MV-4-11 (cell line): Measurements from ENCODE around the gene DIO1.
A peak's percentile ranks its signal among the peaks of the same experiment; 100 is the strongest.
"Not testable (repeated sequence)": the region's sequence is repeated elsewhere in the genome, so short reads cannot be mapped to it uniquely, and the experiment has no call there.

Experiments
- DNase-seq: peaks from one replicate; lab custom pipeline; 2025; lab: John Stamatoyannopoulos, UW

DIO1 gene

DNA sequence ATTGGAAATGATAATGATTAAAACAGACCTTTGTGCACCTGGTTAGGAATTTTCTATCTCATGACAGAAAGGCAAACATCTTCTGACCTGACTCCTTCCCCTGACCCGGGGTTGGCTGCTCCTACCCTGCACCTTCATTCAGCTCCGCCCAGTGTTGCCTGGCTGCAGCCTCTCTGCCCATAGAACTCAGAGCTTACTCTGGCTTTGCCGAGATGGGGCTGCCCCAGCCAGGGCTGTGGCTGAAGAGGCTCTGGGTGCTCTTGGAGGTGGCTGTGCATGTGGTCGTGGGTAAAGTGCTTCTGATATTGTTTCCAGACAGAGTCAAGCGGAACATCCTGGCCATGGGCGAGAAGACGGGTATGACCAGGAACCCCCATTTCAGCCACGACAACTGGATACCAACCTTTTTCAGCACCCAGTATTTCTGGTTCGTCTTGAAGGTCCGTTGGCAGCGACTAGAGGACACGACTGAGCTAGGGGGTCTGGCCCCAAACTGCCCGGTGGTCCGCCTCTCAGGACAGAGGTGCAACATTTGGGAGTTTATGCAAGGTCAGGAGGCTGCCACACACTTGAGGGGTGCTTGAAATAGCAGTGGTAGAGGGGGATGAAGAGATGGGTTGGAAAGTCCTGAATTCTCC is at the start of gene DIO1:
TSS of gene DIO1 (plus strand) at position 189 of the 638 bp plus-strand sequence. CDS start at position 213, 24 bp downstream.
- DNase-seq, result no peak

DNA sequence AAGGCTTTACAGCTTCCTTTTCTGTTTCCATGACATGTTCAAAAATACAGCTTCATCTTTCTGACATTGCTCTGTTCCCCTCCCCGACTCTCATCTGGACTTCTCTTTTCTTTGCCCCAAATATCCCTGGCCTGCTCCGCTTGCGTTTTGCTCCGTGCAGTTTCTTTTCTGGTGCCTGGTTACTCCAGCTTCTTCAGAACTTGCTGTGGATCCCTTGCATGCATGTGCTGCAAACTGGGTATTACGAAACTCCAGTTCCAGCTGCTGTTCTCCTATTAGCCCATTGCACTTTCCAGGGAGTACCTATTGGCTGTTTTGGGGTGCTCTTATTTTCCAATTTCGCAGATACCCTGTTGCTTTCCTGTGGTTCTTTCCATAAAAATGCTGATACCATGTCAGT is 46.0 kb upstream of the DIO1 start:
- peak; percentile 64 for DNase-seq

DNA sequence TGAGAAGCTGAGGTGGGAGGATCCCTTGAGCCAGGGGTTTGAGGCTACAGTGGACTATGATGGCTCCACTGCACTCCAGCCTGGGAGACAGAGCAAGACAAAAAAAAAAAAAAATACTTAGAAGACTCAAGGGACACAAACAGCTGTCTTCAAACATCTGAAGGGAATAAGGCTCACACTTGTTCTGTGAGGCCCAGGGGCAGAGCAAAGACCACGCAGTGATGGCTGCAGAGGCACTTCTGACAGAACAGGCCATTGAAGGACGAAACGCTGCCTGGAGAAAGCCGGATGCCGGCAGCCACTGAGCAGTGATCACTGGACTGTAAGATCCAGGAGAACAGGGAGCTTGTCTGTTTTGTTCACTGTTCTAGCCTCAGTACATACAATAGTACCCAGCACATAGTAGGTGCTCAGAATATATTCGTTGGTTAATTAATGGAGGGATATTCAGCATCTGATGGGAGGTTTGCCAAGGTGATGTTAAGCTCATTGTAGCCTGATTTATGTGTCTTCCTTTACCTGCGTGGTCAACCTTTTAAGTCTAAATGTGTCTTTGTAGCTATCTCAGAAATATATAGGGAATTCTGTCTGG is 43.8 kb upstream of the DIO1 start:
- no peak for DNase-seq

DNA sequence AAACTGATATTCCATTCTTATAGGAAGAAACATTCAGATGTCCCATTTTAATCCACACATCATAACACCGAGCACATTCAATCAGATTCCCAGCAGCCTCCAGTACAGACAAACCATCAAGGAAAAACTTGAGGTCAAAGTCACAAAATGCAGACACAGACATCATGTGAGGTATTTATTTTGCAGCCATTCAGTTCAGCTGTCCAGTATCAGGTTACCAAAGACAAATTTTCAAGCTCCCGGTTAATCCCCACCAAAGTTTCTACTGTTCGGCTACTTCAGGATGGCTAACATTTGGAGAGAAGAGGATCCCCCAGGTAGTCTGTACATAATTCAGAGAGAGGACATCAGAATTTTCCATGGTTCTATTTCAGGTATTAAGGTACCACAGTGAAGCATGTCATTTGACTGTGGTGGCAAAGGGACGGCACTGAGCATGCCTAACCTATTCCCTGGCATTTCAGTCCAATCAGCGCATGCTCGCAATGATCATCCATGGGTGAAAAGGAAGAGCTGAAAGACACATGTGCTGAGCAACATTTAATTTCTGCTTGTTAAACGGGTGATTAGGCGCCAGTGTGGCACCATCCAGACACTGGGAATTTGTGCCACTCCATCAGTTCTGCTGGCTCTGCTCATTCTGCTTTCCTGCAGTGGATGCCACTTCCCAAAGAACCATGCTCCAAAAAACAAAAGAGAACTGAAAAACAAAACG is 42.3 kb upstream of the DIO1 start:
- DNase-seq, result no peak

DNA sequence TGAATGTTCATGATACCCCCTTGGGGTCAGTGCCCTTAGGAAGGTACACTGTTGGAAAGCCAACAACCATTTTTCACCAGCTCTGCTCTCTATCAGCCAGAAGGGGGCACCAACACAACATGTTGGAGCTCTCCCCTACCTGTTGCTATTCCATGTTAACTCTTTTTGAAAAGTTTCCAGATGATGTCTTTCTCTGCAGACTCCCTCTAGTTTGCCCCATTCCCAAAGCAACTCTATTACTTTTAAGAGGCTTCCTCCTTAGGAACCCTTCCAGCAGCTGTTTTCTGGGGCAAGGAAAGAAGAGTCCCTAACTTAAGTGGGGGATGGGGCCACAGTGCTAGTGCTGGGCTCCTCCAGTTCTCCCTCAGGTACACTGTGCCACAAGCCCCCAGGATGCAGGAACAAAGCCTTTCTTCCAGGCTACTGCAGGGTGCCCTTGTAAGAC is 33.0 kb upstream of the DIO1 start:
- DNase-seq, result peak; percentile 38

DNA sequence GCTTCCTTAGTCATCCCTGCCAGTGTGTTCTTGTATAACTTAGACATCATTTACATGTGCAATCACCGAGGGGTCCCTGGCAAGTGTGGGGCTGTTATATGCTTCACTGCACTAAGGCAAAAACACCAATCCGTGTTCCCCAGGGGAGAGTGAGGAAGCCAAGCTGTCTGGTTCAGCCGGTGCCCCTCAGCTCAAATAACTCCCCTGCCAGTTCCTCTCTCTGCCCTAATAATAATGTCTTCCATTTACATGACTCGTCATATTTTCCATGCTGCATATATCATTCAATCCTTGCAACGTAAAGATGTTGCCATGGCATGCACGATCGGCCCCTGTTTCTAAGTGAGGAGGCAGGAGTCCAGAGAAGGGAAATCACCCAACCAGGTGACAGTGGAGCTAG is 31.5 kb upstream of the DIO1 start:
- no peak for DNase-seq

DNA sequence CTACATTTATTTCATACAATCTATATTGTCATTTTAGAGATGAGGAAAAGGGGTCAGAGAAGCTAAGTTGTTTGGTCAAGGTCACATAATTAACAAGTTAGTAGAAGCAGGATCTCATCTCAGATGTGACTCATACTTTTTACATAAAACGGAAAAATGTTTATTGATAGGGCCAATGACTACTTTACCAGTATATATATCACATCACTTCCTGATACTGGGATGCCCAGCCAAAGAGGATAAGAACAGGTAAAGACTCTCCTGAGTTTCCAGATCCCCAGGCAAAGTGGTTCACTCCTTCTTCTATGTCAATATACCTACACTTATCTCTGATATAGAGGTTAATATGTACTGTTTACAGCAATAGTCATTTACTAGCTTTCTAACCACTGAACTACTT is 25.4 kb upstream of the DIO1 start:
- no peak for DNase-seq

DNA sequence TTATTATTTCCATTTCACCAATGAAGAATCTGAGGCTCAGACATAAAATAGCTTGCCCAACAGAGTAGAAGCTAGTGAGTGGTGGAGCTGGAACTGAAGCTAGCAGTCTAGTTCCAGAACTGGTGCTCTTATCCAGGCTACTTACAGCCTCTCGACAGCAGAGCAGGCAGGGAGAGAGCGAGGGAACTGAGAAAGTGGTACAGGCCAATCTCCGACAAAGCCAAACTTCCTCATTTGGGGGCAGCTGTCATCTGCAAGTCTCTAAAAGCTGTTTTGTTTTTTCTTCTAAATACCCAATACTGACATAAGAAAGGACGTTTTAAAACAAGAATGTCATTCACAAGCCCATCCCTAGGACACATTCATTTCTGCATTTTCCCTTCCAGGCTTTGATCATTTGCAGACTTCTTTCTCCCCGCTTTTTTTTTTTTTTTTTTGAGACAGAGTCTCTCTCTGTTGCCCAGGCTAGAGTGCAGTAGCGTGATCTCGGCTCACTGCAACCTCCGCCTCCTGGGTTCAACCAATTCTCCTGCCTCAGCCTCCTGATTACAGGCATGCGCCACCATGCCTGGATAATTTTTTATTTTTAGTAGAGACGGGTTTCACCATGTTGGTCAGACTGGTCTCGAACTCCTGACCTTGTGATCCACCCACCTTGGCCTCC is 24.4 kb upstream of the DIO1 start:
- peak; percentile 92 for DNase-seq

DNA sequence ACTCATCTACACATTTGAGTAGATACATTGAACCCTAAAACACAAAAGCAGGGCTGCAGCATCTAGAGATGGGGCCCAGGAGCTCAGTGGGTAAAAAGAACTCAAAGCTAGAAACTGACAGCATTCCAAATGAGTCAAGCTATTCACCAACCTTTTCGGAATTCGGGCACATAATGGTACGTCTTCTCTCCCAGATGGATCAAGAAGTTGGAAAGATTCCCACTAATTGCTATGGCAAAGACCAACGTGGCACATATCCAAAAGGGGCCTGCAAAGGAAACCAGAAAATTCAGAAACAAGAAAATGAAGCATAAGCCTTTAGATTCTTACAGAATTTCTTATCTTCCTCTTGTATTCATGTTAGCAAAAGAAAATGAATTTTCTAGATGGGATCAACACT is 22.8 kb upstream of the DIO1 start:
- DNase-seq, result no peak

DNA sequence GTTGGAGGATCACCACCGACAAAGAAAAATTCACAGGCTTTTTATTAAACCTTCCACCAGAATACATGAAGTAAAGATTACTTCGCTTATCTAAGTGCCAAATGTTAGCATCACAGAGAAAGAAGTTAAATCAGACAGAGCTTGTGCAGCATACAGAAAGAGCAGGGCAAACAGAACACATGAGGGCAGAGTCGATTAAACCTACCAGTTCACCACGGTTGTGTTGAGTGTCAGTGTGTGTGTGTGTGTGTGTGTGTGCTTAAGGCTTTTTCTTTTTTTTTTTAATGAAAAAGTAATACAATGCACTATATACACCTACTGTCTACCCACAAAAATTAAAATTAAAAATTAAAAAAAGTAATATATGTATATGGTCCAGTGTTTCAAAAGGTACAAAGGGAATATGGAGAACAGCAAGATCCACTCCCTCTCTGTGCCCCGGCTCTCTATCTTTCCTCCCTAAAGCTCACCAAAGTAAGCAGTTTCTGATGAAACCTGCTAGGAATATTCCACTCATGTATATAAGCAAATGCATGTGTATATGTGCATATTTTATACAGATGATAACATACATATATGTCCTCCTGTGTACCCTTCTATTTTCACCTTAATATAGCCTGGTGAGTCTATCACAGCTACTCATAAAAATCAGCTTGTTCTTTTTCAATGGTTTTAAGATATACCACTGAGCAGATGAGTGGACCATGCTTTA is 22.1 kb upstream of the DIO1 start:
- DNase-seq, result no peak

DNA sequence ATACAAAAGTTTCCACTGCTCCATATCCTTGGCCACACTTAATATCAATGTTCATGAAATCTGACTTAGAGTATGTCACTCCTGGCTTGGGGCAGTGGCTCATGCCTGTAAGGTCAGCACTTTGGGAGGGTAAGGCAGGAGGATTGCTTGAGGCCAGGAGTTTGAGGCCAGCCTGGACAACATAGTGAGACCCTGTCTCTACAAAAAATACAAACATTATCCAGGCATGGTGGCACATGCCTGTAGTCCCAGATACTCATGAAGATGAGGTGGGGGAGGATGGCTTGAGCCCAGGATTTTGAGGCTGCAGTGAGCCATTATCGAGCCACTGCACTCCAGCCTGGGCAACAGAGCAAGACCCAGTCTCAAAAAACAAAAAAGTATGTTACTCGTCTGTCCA is 18.8 kb upstream of the DIO1 start:
- not testable (repeated sequence) for DNase-seq

DNA sequence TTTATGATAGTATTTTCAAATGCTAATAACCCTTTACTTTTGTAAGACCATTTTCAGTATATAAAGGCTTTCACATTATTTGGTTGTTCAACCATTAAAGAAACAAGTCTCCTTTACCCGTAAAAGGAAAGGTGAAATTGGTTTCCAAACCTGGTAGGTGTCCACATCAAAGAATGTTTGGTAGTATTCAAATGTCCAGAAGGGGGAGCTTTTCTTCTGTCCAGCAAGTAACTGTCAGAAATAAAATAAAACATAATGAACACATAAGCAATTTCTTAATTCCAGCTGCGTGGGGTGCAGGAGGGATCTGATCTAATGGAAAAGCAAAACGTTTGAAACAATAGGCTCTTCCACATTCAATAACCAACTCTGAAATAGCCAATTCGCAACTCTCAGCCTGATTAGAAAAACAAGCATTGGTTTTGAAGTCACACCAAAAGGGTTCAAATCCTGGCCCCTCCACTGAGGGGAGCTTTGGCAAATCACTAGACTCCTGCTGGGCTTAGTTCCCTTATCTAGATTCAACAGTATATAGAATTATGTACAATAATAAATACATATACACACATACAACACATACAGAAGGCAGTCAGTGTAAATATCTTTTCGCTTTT is 15.4 kb upstream of the DIO1 start:
- peak; percentile 41 for DNase-seq

DNA sequence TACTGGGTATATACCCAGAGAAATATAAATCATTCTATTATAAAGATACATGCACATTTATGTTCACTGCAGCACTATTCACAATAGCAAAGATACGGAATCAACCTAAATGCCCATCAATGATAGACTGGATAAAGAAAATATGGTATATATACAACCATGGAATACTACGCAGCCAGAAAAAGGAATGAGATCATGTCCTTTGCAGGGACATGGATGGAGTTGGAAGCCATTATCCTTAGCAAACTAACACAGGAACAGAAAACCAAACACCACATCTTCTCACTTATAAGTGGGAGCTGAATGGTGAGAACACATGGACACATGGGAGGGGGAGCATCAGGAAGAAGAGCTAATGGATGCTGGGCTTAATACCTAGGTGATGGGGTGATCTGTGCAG is 12.1 kb upstream of the DIO1 start:
- not testable (repeated sequence) for DNase-seq

DNA sequence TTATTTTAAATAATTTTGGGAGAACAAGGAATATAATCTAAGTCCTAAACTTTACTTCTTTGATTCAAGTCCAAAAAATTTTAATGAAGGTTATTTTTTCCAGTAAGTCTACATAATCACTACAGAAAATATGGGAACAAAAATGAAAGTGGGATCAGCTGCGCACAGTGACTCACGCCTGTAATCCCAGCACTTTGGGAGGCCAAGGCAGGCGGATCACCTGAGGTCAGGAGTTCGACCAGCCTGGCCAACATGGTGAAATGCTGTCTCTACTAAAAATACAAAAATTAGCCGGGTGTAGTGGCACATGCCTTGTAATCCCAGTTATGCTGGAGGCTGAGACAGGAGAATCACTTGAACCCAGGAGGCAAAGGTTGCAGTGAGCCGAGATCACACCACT is 10.4 kb upstream of the DIO1 start:
- DNase-seq, result not testable (repeated sequence)

DNA sequence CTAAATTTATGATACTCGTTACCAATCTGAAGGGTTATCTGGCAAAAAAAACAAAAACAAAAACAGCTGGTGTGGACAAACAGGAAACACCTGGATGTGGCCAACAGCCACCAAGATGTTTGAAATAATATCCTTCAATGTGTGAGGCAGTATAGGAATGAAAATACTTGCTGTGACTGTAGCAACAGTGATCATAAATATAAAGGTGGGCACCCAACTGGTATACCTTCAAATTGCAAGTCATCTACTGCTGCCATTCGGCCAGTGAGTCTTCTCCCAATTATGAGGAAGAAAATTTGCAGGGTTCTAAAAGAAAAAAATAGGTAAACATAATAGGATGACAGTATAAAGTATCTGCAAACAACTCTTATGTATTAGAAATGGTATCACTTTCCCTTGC is 5.3 kb upstream of the DIO1 start:
- DNase-seq, result no peak

DNA sequence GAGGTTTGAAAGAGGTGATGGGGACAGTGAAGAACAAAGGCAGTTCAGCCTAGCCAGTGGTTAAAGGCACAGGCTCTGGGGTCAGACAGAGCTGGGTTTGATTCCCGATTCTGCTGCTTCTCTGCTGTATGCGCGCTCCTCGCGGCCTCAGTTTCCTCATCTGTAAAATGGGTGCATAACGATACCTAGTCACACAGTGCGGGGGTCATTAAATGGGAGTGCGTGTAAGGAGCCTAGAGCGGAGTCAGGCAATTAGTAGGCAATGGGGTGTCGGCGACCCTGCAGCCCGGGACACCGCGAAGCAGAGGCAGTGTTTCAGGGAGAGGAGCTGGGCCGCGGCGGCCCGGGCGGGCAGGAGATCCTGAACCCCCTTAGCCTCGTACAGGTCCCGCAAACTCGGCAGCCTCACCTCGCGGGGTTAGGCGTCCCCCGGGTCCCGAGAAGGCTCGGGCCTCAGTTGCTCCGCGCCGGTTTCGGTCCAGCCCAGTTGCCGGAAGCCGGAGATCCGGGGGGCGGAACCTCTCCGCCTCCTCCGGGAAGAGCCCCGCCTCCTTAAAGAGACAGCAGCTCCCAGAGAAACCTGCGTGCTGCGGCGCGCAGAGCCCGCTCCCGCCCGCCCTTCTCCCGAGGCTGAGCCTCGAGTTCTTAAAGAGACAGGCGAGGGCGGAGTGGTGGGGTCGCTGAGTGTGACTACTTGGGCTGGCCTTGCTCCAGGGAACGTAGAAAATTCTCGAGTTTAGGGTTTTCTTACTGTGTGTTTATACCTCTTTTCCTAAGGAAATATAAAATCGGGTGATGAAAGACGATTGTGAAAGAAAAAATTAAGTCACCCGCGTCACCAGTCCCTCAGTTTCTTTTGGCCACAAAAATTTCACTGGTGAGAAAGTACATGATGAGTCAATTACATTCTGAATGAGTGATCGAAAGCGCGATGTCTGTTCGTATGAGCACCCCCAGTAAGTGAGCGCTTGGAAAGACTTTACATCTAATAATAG is 4.4 kb upstream of the DIO1 start, which contains the start of gene YIPF1:
TSS of gene YIPF1 (minus strand) at position 494 of the 995 bp plus-strand sequence. CDS start 860 bp downstream, outside the sequence.
- peak; percentile 86 for DNase-seq

DNA sequence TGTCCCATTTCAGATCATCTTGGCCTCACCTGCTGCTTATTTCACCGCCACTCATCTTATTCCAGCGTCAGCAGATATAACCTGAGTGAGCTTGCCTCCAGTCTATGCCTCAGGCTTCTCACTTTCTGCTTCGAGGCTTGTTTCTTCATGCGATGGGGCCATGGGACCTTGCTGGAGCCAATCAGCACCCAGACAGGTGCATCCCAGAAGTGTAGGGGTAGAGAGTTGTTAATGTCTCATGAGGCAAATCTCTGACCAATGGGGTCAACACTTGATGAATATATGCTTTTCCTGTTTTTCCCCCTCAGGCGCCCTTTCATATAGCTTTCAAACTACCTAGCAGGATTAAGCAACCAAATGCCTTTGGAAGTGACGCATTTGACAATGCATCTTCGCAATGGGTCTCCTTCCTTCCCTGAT is 3.5 kb upstream of the DIO1 start:
- no peak for DNase-seq

DNA sequence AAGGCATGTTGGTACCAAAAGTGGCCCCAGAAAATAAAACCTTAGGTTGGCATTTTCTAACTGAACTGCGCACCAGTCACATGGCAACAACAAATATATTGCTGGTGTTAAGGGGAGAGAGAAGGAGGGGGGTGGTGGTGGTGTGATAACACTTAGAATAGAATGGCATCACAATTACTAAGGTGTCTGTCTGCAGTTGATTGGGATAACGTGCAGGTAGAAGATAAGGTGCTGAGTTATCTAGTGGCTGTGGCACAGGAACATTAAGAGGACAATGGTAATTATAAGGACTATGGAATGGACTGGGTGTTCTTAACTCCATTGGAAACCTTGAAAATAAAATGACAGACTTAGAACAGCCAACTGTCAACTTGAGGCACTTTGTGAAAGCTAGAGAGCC is 3.0 kb upstream of the DIO1 start:
- DNase-seq, result no peak

DNA sequence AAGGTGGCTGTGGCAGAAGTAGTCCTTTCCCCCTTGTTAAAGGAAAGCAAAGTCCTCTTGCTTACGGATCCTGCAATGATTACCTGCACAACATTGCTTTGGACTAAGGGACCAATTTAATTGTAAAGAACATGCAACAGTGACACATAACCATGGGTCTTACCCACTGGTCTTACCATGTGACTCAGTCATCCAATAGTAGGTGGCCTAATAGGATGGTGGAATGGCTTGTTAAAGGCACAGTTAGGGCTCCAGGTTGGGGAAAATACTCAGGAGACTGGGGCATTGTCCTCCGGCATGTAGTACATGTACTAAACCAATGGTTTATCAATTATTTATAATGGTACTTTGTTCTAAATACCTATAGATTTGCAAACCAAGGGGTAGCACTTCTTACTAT is 2.3 kb upstream of the DIO1 start:
- DNase-seq, result no peak

DNA sequence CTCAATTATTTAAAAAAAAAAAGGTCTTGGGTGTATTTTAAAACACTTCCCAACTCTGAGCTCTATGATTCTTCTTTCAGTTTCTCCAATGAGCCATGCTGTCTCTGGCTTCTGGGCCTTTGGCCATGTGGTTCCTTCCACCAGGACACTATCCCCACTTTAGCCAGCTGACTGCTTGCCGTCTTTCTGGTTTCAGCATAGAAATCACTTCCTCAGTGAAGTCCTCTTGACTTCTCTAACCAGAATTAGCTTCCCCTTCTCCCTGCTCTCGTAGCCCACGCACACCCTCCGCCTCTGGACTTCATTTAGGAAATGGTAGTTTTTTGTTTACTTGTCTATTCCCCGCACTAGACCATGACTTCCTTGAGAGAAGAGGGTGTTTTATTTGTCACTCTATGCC is 1.1 kb upstream of the DIO1 start:
- peak; percentile 91 for DNase-seq
